Activated CD4-positive, alpha-beta T cell treated with anti-CD3 and anti-CD28 coated beads for 1 hour (primary cell): ENCODE data around the gene OR5M10.
"Not testable (repeated sequence)": the region's sequence is repeated elsewhere in the genome, so short reads cannot be mapped to it uniquely, and the experiment has no call there.

Experiments
- DNase-seq: peaks from one replicate; pipeline ENCODE4 v3.0.0-alpha.2; 2020

The OR5M10 gene

GRCh38 chr11:56577621-56578020 lies at the start of gene OR5M10:
TSS of gene OR5M10 (minus strand) at chr11:56577721. CDS start at chr11:56577721, 0 bp downstream.
- DNase-seq, result no peak

GRCh38 chr11:56625946-56626345 lies 48.4 kb upstream of the OR5M10 start:
- DNase-seq, result no peak

- no peak for DNase-seq
Measured at GRCh38 chr11:56624661-56625110, 47.2 kb upstream of the OR5M10 start.

- no peak for DNase-seq
Measured at GRCh38 chr11:56611174-56611573, 33.7 kb upstream of the OR5M10 start.

- DNase-seq, result not testable (repeated sequence)
Measured at GRCh38 chr11:56592088-56592717, 14.7 kb upstream of the OR5M10 start.

- no peak for DNase-seq
Measured at GRCh38 chr11:56558574-56558973, 18.9 kb downstream of the OR5M10 start.

GRCh38 chr11:56554691-56555090 lies 22.8 kb downstream of the OR5M10 start:
- not testable (repeated sequence) for DNase-seq

GRCh38 chr11:56545531-56545930 lies 32.0 kb downstream of the OR5M10 start:
- DNase-seq, result no peak

GRCh38 chr11:56543739-56544138 lies 33.8 kb downstream of the OR5M10 start:
- DNase-seq, result no peak

- no peak for DNase-seq
Measured at GRCh38 chr11:56543157-56543556, 34.4 kb downstream of the OR5M10 start, which contains the start of gene OR5M11. TSS of gene OR5M11 (minus strand) at chr11:56543257. CDS start at chr11:56543257, 0 bp downstream.

- DNase-seq, result no peak
Measured at GRCh38 chr11:56533054-56533740, 44.3 kb downstream of the OR5M10 start.

GRCh38 chr11:56531856-56532255 lies 45.7 kb downstream of the OR5M10 start:
- DNase-seq, result no peak
